Measurements from ENCODE around the gene KCTD1. TPM values are rescaled to one million over a fixed set of nuclear protein-coding genes. Genes with fewer than 3 reads are reported as not detected.

Gene KCTD1
- total RNA-seq, 1 donor from 2014 or later = 17.1 TPM

GRCh38 chr18:26549263-26550094 is 1.1 kb upstream of the KCTD1 start:
- Histone ChIP-seq H3F3A (ENCODE audit: low read depth) (peaks cover 43% of the 10 kb centered on the region), H3K9ac (no peak overlapping the region), H3K4me1 (peaks cover 53% of the 10 kb centered on the region), H2AFZ (replicated peaks) (peak overlapping the region; percentile 88), H3K27me3 (peaks cover 95% of the 10 kb centered on the region), H3K27ac (no peak overlapping the region), H3K4me2 (peak overlapping the region; percentile 95), H4K20me1 (ENCODE audit: low read depth) (peaks cover 49% of the 10 kb centered on the region), H3K79me2 (ENCODE audit: low read depth) (peaks cover 17% of the 10 kb centered on the region), H3K4me3 (peak overlapping the region; percentile 78), H3K36me3 (no peaks in the 10 kb centered on the region), H3K9me3 (ENCODE audit: low read depth) (no peaks in the 10 kb centered on the region)
- Mint-ChIP-seq H3K27me3 (ENCODE audit: insufficient read depth, low read depth) (peaks cover 25% of the 10 kb centered on the region), H3K9me3 (peaks cover 2% of the 10 kb centered on the region), H3K4me3 (peak overlapping the region; percentile 89), H3K27ac (no peak overlapping the region), H3K4me1 (peaks cover 44% of the 10 kb centered on the region), H3K36me3 (peaks cover 5% of the 10 kb centered on the region)
- TF ChIP-seq CTCF (IDR thresholded peaks at IDR 0.05) (no peak), EZH2phosphoT487 (IDR thresholded peaks at IDR 0.05) (peak; percentile 14)
- DNase-seq (ENCODE audit: low spot score) = peak; percentile 75

GRCh38 chr18:26547646-26548414 is 523 bp downstream of the KCTD1 start:
- Histone ChIP-seq H3K79me2 (ENCODE audit: low read depth) (peaks cover 19% of the 10 kb centered on the region), H3K4me2 (peak overlapping the region; percentile 95), H3K4me1 (peaks cover 53% of the 10 kb centered on the region), H3K36me3 (no peaks in the 10 kb centered on the region), H4K20me1 (ENCODE audit: low read depth) (peaks cover 63% of the 10 kb centered on the region), H3K27ac (no peak overlapping the region), H3K27me3 (peaks cover 78% of the 10 kb centered on the region), H3K9ac (no peak overlapping the region), H2AFZ (replicated peaks) (peak overlapping the region; percentile 88), H3F3A (ENCODE audit: low read depth) (peaks cover 43% of the 10 kb centered on the region), H3K4me3 (peak overlapping the region; percentile 78), H3K9me3 (ENCODE audit: low read depth) (no peaks in the 10 kb centered on the region)
- H3K36me3 Mint-ChIP-seq = peaks cover 7% of the 10 kb centered on the region
- H3K4me3 Mint-ChIP-seq = peak overlapping the region; percentile 94
- peaks cover 2% of the 10 kb centered on the region for H3K9me3 Mint-ChIP-seq
- no peak overlapping the region for H3K27ac Mint-ChIP-seq
- H3K27me3 Mint-ChIP-seq (ENCODE audit: insufficient read depth, low read depth) = peaks cover 25% of the 10 kb centered on the region
- H3K4me1 Mint-ChIP-seq = peaks cover 57% of the 10 kb centered on the region
- TF ChIP-seq EZH2 (IDR thresholded peaks at IDR 0.05) (peak; percentile 74), EZH2phosphoT487 (IDR thresholded peaks at IDR 0.05) (peak; percentile 67), CTCF (IDR thresholded peaks at IDR 0.05) (peak; percentile 69)
- DNase-seq (ENCODE audit: low spot score) = peak; percentile 92

GRCh38 chr18:26546875-26547645 is 1.3 kb downstream of the KCTD1 start:
- H3K9me3 Mint-ChIP-seq = peaks cover 2% of the 10 kb centered on the region
- H3K27ac Mint-ChIP-seq = peak overlapping the region; percentile 89
- peaks cover 7% of the 10 kb centered on the region for H3K36me3 Mint-ChIP-seq
- peak overlapping the region; percentile 89 for H3K4me3 Mint-ChIP-seq
- H3K27ac ChIP-seq = no peak overlapping the region
- H3F3A ChIP-seq (ENCODE audit: low read depth) = peaks cover 40% of the 10 kb centered on the region
- peaks cover 59% of the 10 kb centered on the region for H4K20me1 ChIP-seq (ENCODE audit: low read depth)
- peak overlapping the region; percentile 88 for H2AFZ ChIP-seq (replicated peaks)
- H3K27me3 ChIP-seq = peaks cover 71% of the 10 kb centered on the region
- H3K79me2 ChIP-seq (ENCODE audit: low read depth) = peaks cover 25% of the 10 kb centered on the region
- no peaks in the 10 kb centered on the region for H3K9me3 ChIP-seq (ENCODE audit: low read depth)
- peaks cover 53% of the 10 kb centered on the region for H3K4me1 ChIP-seq
- H3K4me3 ChIP-seq = peak overlapping the region; percentile 78
- H3K4me2 ChIP-seq = peak overlapping the region; percentile 95
- DNase-seq (ENCODE audit: low spot score) = peak; percentile 52
- TF ChIP-seq CTCF (IDR thresholded peaks at IDR 0.05) = no peak
- TF ChIP-seq EZH2phosphoT487 (IDR thresholded peaks at IDR 0.05) = peak; percentile 76
- H3K36me3 ChIP-seq = no peaks in the 10 kb centered on the region
- H3K4me1 Mint-ChIP-seq = peaks cover 58% of the 10 kb centered on the region
- no peak overlapping the region for H3K9ac ChIP-seq
- H3K27me3 Mint-ChIP-seq (ENCODE audit: insufficient read depth, low read depth) = peaks cover 20% of the 10 kb centered on the region

All from neural progenitor cell (in vitro differentiated cells).